KG1 (cell line): ENCODE measurements around the gene RNGTT.

Experiments
- DNase-seq: peaks from one replicate; lab custom pipeline; 2025; lab: John Stamatoyannopoulos, UW

Gene RNGTT

DNA sequence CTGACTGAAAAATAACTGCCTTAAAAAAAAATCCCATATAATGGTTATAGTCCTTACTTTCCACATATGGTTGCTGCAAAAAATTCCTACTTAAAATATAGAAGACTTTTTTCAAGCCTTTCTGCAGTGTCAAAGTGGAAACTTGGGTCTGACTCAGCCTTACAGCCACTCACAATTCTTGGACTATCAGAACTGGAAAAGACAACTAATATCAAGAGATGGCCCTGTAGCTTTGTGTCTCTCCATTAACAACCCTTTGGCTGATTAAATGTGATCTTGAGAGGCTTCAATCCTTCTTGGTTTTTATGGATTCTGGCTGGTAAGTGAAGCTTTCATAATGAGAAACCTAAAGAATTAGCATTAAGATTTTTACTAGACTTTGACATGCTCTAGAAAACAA lies 307.8 kb downstream of the RNGTT start:
- no peak for DNase-seq

DNA sequence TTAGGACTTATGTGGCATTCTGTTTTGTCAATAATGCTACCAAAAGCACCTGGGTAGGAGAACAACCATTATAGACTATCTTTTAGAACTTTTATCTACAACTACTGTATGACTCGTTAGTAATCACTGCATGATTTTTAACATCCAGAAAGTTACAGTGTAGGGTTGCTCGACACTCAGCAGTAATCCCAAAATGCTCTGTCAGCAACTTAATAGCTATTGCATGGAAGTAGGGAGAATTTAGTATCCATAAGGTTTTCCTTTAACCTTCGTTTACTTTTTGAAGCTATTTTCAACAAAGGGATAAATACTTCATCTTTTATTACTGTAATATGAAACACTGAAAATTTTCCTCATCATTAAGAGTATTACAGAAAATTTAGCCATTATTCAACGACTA lies 309.5 kb downstream of the RNGTT start:
- DNase-seq = no peak

GRCh38 chr6:88651400-88651799 lies 312.0 kb downstream of the RNGTT start:
- no peak for DNase-seq

DNA sequence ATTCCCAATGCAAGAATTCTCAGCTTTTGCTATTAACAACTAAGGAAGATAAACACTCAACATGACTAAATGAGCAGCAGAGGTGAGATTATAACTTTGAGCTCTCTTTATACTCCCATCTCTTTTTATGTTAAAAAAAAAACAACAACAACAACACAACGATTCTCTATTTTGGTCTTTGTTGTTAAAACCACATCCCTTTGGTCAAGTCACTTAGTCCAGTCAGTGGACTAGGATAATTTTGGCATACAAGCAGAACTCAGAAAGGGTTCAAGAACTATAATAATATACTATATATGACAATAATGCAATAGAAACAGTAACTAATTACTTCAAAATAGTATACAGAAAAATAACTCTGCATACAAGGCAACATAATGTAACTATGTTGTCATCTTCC lies 312.4 kb downstream of the RNGTT start:
- no peak for DNase-seq

GRCh38 chr6:88650029-88650619 lies 313.3 kb downstream of the RNGTT start:
- DNase-seq = no peak

DNA sequence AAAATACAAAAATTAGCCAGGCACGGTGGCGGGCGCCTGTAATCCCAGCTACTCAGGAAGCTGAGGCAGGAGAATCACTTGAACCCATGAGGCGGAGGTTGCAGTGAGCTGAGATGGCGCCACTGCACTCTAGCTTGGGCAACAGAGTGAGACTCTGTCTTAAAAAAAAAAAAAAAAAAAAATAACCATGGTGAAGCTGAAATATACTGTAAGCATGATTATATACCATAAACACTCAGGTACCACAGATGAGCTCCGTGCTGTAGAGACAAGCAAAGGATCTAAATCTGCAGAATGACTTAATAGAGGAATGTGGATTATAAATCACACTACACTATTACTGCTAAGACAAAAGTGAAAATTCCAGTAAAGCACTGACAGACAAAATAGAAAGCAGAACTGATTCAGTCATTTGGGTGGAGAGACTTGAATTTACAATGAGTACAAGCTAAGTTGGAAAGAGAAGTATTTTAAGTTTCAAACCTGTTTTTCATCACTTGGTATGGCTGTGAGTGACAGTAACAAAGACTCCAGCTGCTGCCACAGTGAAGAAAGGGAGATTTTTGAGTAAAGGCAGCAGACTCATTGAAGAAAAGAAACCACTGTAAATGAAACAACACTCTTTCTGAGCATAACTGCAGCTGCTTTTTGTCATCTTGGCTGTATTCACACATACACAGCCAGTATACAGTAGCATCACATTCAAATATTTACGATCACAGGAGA lies 322.1 kb downstream of the RNGTT start:
- DNase-seq = no peak

GRCh38 chr6:88637761-88638545 lies 325.5 kb downstream of the RNGTT start:
- no peak for DNase-seq

GRCh38 chr6:88636871-88637270 lies 326.5 kb downstream of the RNGTT start:
- DNase-seq = no peak

DNA sequence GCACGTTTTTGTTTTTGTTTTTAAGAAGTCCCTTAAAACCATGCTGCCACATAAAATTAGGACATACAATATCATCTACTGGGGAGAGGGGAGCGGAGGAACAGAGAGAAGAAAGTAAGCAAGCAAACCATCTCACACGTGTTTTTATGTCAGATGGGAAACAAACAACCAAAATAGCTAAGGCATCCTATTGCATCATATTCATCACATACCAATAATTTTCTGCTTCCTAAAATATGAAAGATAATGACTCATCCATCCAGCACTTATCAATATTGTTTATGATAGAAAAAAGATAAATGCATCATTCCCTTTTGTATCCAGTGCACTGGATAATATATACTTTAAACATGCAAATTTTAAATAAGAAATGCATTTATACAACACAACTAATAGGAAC lies 329.6 kb downstream of the RNGTT start:
- DNase-seq = no peak

DNA sequence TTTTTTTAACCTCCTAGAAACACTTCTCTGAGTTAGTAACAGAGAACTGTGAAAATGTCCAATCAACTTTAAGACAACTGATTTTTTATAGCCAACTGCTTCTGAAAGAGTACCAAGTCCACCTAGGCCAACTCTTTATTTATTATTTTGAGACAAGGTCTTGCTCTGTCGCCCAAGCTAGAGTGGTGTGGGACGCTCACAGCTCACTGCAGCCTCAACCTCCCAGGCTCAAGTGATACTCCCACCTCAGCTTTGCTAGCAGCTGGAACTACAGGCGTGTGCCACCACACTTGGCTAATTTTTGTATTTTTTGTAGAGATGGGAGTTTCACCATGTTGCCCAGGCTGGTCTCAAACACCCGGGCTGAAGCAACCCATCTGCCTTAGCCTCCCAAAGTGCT lies 331.6 kb downstream of the RNGTT start:
- no peak for DNase-seq

GRCh38 chr6:88629838-88630494 lies 333.5 kb downstream of the RNGTT start:
- DNase-seq = no peak

DNA sequence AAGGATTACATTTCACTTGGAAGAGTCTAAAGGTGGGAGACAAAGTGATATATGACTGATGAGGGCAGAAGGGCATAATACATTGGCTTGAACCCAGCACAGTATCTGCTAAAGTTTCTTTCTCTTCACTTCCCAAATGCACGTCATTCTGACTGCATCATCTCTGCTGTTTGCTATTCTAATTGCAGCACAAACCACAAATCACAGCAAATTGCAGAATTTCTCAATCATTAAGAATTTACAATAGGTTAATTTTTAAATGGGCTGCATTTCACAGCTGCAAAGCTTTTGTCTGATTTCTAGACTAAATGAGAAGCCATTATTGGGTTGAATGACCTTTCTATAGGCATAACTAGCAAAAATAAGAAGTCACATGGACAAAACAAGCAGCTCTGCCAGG lies 337.0 kb downstream of the RNGTT start:
- no peak for DNase-seq

DNA sequence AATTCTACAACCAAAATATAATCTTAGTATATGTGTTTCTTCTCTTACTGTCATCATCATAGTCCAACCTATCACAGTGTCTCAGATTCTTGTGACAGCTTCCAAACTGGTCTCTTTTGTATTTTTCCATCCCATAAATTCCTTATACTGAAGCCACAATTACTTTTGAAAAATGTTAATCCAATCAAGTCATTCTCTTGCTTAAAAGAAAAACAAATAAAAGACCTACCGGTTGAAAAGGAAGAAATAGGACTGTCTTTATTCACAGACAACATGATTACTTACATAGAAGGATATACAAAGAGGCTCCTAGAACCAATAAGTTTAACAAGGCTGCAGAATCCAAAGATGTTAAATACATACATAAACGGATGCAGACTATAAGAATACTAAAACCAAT lies 339.9 kb downstream of the RNGTT start:
- DNase-seq = no peak

- no peak for DNase-seq
Measured at GRCh38 chr6:88619951-88620350, 343.5 kb downstream of the RNGTT start.

- DNase-seq = no peak
Measured at GRCh38 chr6:88616380-88616779, 347.0 kb downstream of the RNGTT start.

GRCh38 chr6:88614316-88614877 lies 349.0 kb downstream of the RNGTT start:
- DNase-seq = no peak

- DNase-seq = no peak
Measured at GRCh38 chr6:88612631-88613030, 350.8 kb downstream of the RNGTT start.

GRCh38 chr6:88611721-88612120 lies 351.7 kb downstream of the RNGTT start:
- DNase-seq = no peak

DNA sequence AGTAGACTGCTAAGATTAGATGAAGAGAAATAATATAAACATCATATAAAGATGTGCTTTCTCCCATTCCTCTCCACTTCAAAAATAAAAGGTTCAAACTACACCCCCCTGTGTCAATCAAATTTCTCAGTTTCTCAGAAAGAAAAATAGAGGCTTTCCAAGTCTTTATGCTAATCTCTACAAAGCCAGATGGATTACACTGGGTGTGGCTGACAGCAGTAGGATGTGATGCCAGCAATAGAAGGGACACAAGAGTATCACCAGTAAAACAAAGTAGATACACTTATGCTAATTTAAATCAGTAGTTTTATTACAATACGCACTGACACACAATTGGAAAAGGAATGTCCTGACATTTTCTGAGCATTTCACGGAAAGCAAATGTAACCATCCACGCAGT lies 353.4 kb downstream of the RNGTT start:
- DNase-seq = no peak

DNA sequence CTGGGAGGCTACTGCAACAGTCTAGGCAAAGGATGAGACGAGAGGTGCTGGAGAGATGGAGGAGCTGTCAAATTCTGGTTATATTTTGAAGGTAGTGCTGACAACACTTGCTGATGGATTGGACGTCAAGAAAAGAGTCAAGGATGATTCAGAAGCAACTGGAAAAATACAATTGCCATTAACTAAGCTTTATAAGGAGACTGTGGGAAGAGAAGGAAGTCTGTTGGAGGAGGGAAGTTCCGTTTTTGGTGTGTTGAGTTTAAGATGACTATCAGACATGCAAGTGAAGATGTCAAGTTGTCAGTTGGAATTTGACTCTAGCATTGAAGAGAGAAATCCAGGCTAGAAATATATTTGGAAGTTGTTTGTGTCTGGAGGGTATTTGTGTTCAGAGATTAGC lies 358.1 kb downstream of the RNGTT start:
- DNase-seq = no peak

DNA sequence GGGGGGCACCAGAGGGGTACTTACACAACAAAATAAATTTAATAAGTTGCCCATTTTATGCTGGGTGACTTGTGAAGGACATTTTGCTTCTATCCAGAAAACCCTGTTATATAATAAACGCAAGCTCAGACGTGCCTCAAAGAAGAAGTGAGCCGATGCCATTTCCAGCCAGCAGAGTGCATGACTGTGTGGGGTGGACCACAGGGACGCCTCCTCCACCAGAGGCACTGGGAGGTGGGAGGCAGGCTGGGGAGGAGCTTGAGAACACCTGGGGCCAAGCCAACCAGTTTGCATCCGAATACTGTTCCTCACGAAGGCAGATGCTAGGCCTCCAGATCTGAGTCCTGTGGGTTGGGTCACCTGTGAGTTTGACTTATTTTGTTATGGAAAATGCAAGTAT lies 363.8 kb downstream of the RNGTT start:
- DNase-seq = no peak

- DNase-seq = no peak
Measured at GRCh38 chr6:88596801-88597200, 366.6 kb downstream of the RNGTT start.
